Measurements from ENCODE around the gene MFSD11.
"Not testable (repeated sequence)": the region's sequence is repeated elsewhere in the genome, so short reads cannot be mapped to it uniquely, and the experiment has no call there.

The MFSD11 gene

GRCh38 chr17:76808326-76808725, 70.4 kb downstream of the MFSD11 start:
- no peak for DNase-seq

- DNase-seq = no peak
Measured at GRCh38 chr17:76810956-76811355, 73.0 kb downstream of the MFSD11 start.

GRCh38 chr17:76811834-76812233, 73.9 kb downstream of the MFSD11 start:
- no peak for DNase-seq

GRCh38 chr17:76812263-76812662, 74.3 kb downstream of the MFSD11 start:
- DNase-seq = no peak

- no peak for DNase-seq
Measured at GRCh38 chr17:76812968-76813367, 75.0 kb downstream of the MFSD11 start.

GRCh38 chr17:76815907-76816589, 78.1 kb downstream of the MFSD11 start:
- DNase-seq = not testable (repeated sequence)

- DNase-seq = peak; percentile 29
Measured at GRCh38 chr17:76816590-76817135, 78.7 kb downstream of the MFSD11 start.

GRCh38 chr17:76820039-76820438, 82.1 kb downstream of the MFSD11 start:
- DNase-seq = no peak

GRCh38 chr17:76820561-76820960, 82.6 kb downstream of the MFSD11 start:
- DNase-seq = no peak

GRCh38 chr17:76822184-76822778, 84.4 kb downstream of the MFSD11 start:
- no peak for DNase-seq

GRCh38 chr17:76824093-76824492, 86.2 kb downstream of the MFSD11 start:
- DNase-seq = no peak

- DNase-seq = no peak
Measured at GRCh38 chr17:76826330-76827068, 88.6 kb downstream of the MFSD11 start.

- DNase-seq = no peak
Measured at GRCh38 chr17:76827736-76828135, 89.8 kb downstream of the MFSD11 start.
